SK-N-MC (cell line): ENCODE data around the gene TMEM219.
"Not testable (repeated sequence)": the region's sequence is repeated elsewhere in the genome, so short reads cannot be mapped to it uniquely, and the experiment has no call there.

Experiments
- EZH2 ChIP-seq: fragments of 200-600 bp; sonication (generic); IDR thresholded peaks from one replicate; pipeline ENCODE4 v1.6.1; 2017; ENCODE audit warnings: antibody characterized with exemption
- FOXP2 ChIP-seq: optimal IDR thresholded peaks from 2 replicates; pipeline ENCODE3; 2011; ENCODE audit warnings: mild to moderate bottlenecking, moderate library complexity; ENCODE audit not compliant: insufficient read depth; ENCODE audit errors: extremely low read length, control extremely low read depth
- POLR2AphosphoS5 ChIP-seq: IDR thresholded peaks from 2 replicates; pipeline ENCODE4 v1.6.1; 2012; ENCODE audit warnings: mild to moderate bottlenecking, low read depth, low read length, borderline replicate concordance

DNA sequence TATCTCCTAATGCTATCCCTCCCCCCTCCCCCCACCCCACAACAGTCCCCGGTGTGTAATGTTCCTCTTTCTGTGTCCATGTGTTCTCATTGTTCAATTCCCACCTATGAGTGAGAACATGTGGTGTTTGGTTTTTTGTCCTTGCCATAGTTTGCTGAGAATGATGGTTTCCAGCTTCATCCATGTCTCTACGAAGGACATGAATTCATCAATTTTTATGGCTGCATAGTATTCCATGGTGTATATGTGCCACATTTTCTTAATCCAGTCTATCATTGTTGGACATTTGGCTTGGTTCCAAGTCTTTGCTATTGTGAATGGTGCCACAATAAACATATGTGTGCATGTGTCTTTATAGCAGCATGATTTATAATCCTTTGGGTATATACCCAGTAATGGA, 30.1 kb upstream of the TMEM219 start:
- TF ChIP-seq EZH2, POLR2AphosphoS5, FOXP2: not testable (repeated sequence)
